ENCODE data around the gene PRUNE2. TPM values are rescaled to one million over a fixed set of nuclear protein-coding genes. Genes with fewer than 3 reads are reported as not detected.

The PRUNE2 gene
- total RNA-seq, 4 donors from 2014 or later: 3.6 to 16.2 (median 6.4) TPM

- 25% methylated on average over 7 of the region's 7 CpGs for WGBS
- Histone ChIP-seq H3K9me3 (no peaks in the 10 kb centered on the region), H3K4me1 (peaks cover 12% of the 10 kb centered on the region), H3K4me3 (no peak overlapping the region), H3K27ac (peak overlapping the region; percentile 75), H3K36me3 (no peaks in the 10 kb centered on the region), H3K27me3 (no peaks in the 10 kb centered on the region)
- TF ChIP-seq EP300 (IDR thresholded peaks at IDR 0.05) (no peak), CTCF (IDR thresholded peaks at IDR 0.05) (no peak), POLR2AphosphoS5 (IDR thresholded peaks at IDR 0.05) (no peak), POLR2A (IDR thresholded peaks at IDR 0.05) (no peak)
- DNase-seq (ENCODE audit: low spot score in 2 of 2): no peak
Measured at GRCh38 chr9:76835571-76836283, 70.2 kb downstream of the PRUNE2 start.

GRCh38 chr9:76828447-76828846 lies 77.5 kb downstream of the PRUNE2 start:
- Histone ChIP-seq H3K9me3 (no peaks in the 10 kb centered on the region), H3K4me3 (no peak overlapping the region), H3K27ac (no peak overlapping the region), H3K36me3 (no peaks in the 10 kb centered on the region), H3K27me3 (no peaks in the 10 kb centered on the region), H3K4me1 (no peaks in the 10 kb centered on the region)
- DNase-seq (ENCODE audit: low spot score in 2 of 2): no peak
- 69% methylated on average over 3 of the region's 3 CpGs for WGBS
- TF ChIP-seq POLR2A (IDR thresholded peaks at IDR 0.05) (no peak), CTCF (IDR thresholded peaks at IDR 0.05) (no peak), POLR2AphosphoS5 (IDR thresholded peaks at IDR 0.05) (no peak), EP300 (IDR thresholded peaks at IDR 0.05) (no peak)

GRCh38 chr9:76827296-76828080 lies 78.4 kb downstream of the PRUNE2 start:
- Histone ChIP-seq H3K9me3 (no peaks in the 10 kb centered on the region), H3K27ac (no peak overlapping the region), H3K27me3 (no peaks in the 10 kb centered on the region), H3K4me1 (no peaks in the 10 kb centered on the region), H3K4me3 (no peak overlapping the region), H3K36me3 (no peaks in the 10 kb centered on the region)
- 86% methylated on average over 9 of the region's 9 CpGs for WGBS
- TF ChIP-seq EP300 (IDR thresholded peaks at IDR 0.05): no peak
- no peak for TF ChIP-seq POLR2AphosphoS5 (IDR thresholded peaks at IDR 0.05)
- TF ChIP-seq POLR2A (IDR thresholded peaks at IDR 0.05): no peak
- TF ChIP-seq CTCF (IDR thresholded peaks at IDR 0.05): no peak
- DNase-seq (ENCODE audit: low spot score in 2 of 2): no peak

GRCh38 chr9:76820431-76820830 lies 85.5 kb downstream of the PRUNE2 start:
- Histone ChIP-seq H3K4me3 (no peak overlapping the region), H3K36me3 (no peaks in the 10 kb centered on the region), H3K4me1 (peaks cover 12% of the 10 kb centered on the region), H3K27me3 (no peaks in the 10 kb centered on the region), H3K9me3 (no peaks in the 10 kb centered on the region), H3K27ac (no peak overlapping the region)
- TF ChIP-seq POLR2AphosphoS5 (IDR thresholded peaks at IDR 0.05) (no peak), POLR2A (IDR thresholded peaks at IDR 0.05) (no peak)
- 85% methylated on average over 6 of the region's 6 CpGs for WGBS
- DNase-seq (ENCODE audit: low spot score in 2 of 2): no peak

- no peaks in the 10 kb centered on the region for H3K27me3 ChIP-seq
- no peak for TF ChIP-seq CTCF (IDR thresholded peaks at IDR 0.05)
- TF ChIP-seq POLR2A (IDR thresholded peaks at IDR 0.05): no peak
- TF ChIP-seq EP300 (IDR thresholded peaks at IDR 0.05): no peak
- TF ChIP-seq POLR2AphosphoS5 (IDR thresholded peaks at IDR 0.05): no peak
- H3K9me3 ChIP-seq: no peaks in the 10 kb centered on the region
- peak in 1 of 2 donors; percentile 67 for DNase-seq (ENCODE audit: low spot score in 2 of 2)
- no peak overlapping the region for H3K4me3 ChIP-seq
- H3K36me3 ChIP-seq: no peaks in the 10 kb centered on the region
- WGBS: 27% methylated on average over 4 of the region's 4 CpGs
- H3K27ac ChIP-seq: peak overlapping the region; percentile 55
- peaks cover 12% of the 10 kb centered on the region for H3K4me1 ChIP-seq
Measured at GRCh38 chr9:76818271-76818670, 87.6 kb downstream of the PRUNE2 start.
